OCI-LY3 (cell line): ENCODE results near the gene RPS6KA2.

ENCODE experiments used
- H2AFZ ChIP-seq: fragments of 200-600, 300-600 bp; shearing (Covaris generic); 2 replicates; pipeline ENCODE4 v1.6.0; 2014; ENCODE audit warnings: antibody characterized with exemption, low read depth, low read length
- H3K27ac ChIP-seq: fragments of 200-600, 300-600 bp; sonication (generic); 2 replicates; pipeline ENCODE4 v1.5.1; 2014; ENCODE audit warnings: mild to moderate bottlenecking, low read length, moderate library complexity, mixed read lengths
- H3K27me3 ChIP-seq: fragments of 200-600, 300-600 bp; sonication (generic); 2 replicates; pipeline ENCODE4 v1.6.1; 2014; ENCODE audit warnings: low read depth, low read length, mixed read lengths
- H3K36me3 ChIP-seq: fragments of 200-600, 300-600 bp; sonication (generic); replicated peaks from 2 replicates; pipeline ENCODE3; 2014; ENCODE audit warnings: low read depth, low read length, mixed read lengths
- H3K4me1 ChIP-seq: fragments of 300-600, 200-600 bp; sonication (generic); 2 replicates; pipeline ENCODE4 v1.6.1; 2014; ENCODE audit warnings: low read length, mixed read lengths
- H3K4me2 ChIP-seq: fragments of 200-600, 300-600 bp; sonication (generic); 2 replicates; pipeline ENCODE4 v1.6.1; 2014; ENCODE audit warnings: low read length, mixed read lengths
- H3K4me3 ChIP-seq: fragments of 300-600, 200-600 bp; sonication (generic); 2 replicates; pipeline ENCODE4 v1.5.1; 2014; ENCODE audit warnings: antibody characterized with exemption, mild to moderate bottlenecking, low read length, moderate library complexity
- H3K79me2 ChIP-seq: fragments of 300-600, 200-600 bp; shearing (Covaris generic); 2 replicates; pipeline ENCODE4 v1.6.1; 2014; ENCODE audit warnings: mild to moderate bottlenecking, low read length, mixed read lengths
- H3K9ac ChIP-seq: fragments of 300-600, 200-600 bp; shearing (Covaris generic); 2 replicates; pipeline ENCODE4 v1.6.0; 2014; ENCODE audit warnings: mild to moderate bottlenecking, low read length, moderate library complexity
- H3K9me3 ChIP-seq: fragments of 200-600, 300-600 bp; shearing (Covaris generic); 2 replicates; pipeline ENCODE4 v1.6.1; 2014; ENCODE audit warnings: low read length, mixed read lengths; ENCODE audit not compliant: insufficient read depth
- H4K20me1 ChIP-seq: fragments of 200-600, 300-600 bp; sonication (generic); 2 replicates; pipeline ENCODE4 v1.6.1; 2016; ENCODE audit warnings: low read length, mixed read lengths; ENCODE audit not compliant: insufficient read depth
- EZH2phosphoT487 ChIP-seq: fragments of 200-600 bp; shearing (Covaris generic); IDR thresholded peaks from 2 replicates; pipeline ENCODE4 v1.6.1; 2018; ENCODE audit warnings: antibody characterized with exemption, mixed run types, low read depth
- TF ChIP-seq, protein P1 (sequence below): fragments of 200-600, 300-600 bp; sonication (generic); IDR thresholded peaks from 2 replicates; pipeline ENCODE4 v1.5.1; 2014; ENCODE audit warnings: antibody characterized with exemption, low read length, low read depth

Gene RPS6KA2

GRCh38 chr6:166672624-166673206 lies 45.7 kb upstream of the RPS6KA2 start:
- no peaks in the 10 kb centered on the region for H3K79me2 ChIP-seq

DNA sequence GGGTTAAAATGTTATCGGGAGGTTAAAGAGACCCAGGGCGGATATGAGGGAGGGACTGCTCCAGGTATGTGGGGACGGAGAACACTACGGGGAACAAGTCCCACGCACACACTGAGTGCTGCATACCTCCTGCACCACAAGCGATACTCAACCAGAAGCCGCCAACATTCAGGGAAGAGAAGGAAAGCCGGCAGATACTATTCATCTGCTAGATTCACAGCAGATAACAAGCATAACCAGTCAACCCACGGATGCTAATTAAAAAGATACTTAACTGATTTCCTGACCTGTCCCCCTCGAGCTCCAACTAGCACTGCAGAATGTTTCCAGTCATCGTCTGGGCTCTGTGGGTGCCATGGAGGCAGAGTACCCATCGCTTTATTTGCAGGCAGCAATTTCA lies 45.1 kb upstream of the RPS6KA2 start:
- Histone ChIP-seq H4K20me1 (no peaks in the 10 kb centered on the region), H3K4me1 (no peaks in the 10 kb centered on the region), H3K27ac (no peak overlapping the region), H3K9me3 (no peaks in the 10 kb centered on the region), H3K9ac (no peak overlapping the region), H3K4me3 (no peak overlapping the region), H3K4me2 (no peak overlapping the region), H3K36me3 (no peaks in the 10 kb centered on the region), H2AFZ (no peak overlapping the region), H3K79me2 (no peaks in the 10 kb centered on the region), H3K27me3 (0 out of 2 replicates have a peak, but pooled peaks cover 14% of the 10 kb centered on the region)
- no peak for TF ChIP-seq EZH2phosphoT487
- TF ChIP-seq, protein P1, sequence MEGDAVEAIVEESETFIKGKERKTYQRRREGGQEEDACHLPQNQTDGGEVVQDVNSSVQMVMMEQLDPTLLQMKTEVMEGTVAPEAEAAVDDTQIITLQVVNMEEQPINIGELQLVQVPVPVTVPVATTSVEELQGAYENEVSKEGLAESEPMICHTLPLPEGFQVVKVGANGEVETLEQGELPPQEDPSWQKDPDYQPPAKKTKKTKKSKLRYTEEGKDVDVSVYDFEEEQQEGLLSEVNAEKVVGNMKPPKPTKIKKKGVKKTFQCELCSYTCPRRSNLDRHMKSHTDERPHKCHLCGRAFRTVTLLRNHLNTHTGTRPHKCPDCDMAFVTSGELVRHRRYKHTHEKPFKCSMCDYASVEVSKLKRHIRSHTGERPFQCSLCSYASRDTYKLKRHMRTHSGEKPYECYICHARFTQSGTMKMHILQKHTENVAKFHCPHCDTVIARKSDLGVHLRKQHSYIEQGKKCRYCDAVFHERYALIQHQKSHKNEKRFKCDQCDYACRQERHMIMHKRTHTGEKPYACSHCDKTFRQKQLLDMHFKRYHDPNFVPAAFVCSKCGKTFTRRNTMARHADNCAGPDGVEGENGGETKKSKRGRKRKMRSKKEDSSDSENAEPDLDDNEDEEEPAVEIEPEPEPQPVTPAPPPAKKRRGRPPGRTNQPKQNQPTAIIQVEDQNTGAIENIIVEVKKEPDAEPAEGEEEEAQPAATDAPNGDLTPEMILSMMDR, result no peak

More at GRCh38 chr6:166672624-166673206, 45.7 kb upstream of the RPS6KA2 start:
- no peaks in the 10 kb centered on the region for H3K36me3 ChIP-seq
- no peak overlapping the region for H3K9ac ChIP-seq
- no peak overlapping the region for H3K4me3 ChIP-seq
- no peak overlapping the region for H3K27ac ChIP-seq
- H3K27me3 ChIP-seq, result 0 out of 2 replicates have a peak, but pooled peaks cover 8% of the 10 kb centered on the region
- TF ChIP-seq, protein P1, result no peak
- no peaks in the 10 kb centered on the region for H4K20me1 ChIP-seq
- H3K4me1 ChIP-seq, result no peaks in the 10 kb centered on the region
- H3K9me3 ChIP-seq, result no peaks in the 10 kb centered on the region
- no peak overlapping the region for H2AFZ ChIP-seq
- H3K4me2 ChIP-seq, result no peak overlapping the region

DNA sequence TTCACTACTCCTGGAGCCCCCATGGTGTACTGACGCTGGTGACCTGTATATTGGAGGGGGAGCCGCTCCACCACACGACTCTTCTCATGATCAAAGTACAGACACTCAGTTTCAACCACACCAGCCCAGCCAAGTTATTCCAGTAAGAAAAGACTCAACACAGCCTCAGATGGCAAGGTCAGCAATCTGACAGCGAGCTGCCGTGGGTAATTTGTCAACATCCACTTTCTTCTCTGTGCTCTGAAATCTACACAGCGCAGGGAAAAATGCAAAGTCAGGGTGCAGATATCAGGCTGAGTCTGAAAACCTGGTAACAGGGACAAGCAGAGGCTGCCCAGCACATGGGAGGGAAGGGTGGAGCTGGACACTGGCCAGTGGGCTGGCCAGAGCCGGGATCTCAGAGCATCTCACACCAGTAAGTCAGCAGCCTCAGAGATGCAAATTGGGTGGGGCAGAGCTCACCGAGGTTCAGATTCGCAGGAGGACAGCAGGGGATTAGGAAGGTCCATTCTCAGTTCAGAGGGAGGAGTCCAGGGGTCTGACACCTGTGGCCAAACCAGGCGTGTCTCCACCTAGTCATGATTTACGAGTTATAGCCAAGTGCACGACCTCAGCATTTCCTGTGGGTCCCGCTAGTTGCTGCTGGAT lies 44.5 kb upstream of the RPS6KA2 start:
- H3K79me2 ChIP-seq, result no peaks in the 10 kb centered on the region
- H3K4me3 ChIP-seq, result no peak overlapping the region
- no peak overlapping the region for H2AFZ ChIP-seq
- no peaks in the 10 kb centered on the region for H4K20me1 ChIP-seq
- peaks cover 19% of the 10 kb centered on the region; the same call in 1 of the 2 replicates for H3K27me3 ChIP-seq
- H3K27ac ChIP-seq, result no peak overlapping the region
- H3K4me1 ChIP-seq, result no peaks in the 10 kb centered on the region
- TF ChIP-seq, protein P1, result no peak
- no peak for TF ChIP-seq EZH2phosphoT487
- H3K36me3 ChIP-seq, result no peaks in the 10 kb centered on the region
- no peak overlapping the region for H3K4me2 ChIP-seq
- H3K9me3 ChIP-seq, result no peaks in the 10 kb centered on the region
- H3K9ac ChIP-seq, result no peak overlapping the region

GRCh38 chr6:166670894-166671293 lies 43.8 kb upstream of the RPS6KA2 start:
- no peak overlapping the region for H3K9ac ChIP-seq
- H4K20me1 ChIP-seq, result no peaks in the 10 kb centered on the region
- H3K36me3 ChIP-seq, result no peaks in the 10 kb centered on the region
- no peak overlapping the region for H3K4me3 ChIP-seq
- H2AFZ ChIP-seq, result no peak overlapping the region
- peaks cover 19% of the 10 kb centered on the region; the same call in 1 of the 2 replicates for H3K27me3 ChIP-seq
- H3K79me2 ChIP-seq, result no peaks in the 10 kb centered on the region
- no peaks in the 10 kb centered on the region for H3K4me1 ChIP-seq
- no peak overlapping the region for H3K27ac ChIP-seq
- no peak overlapping the region for H3K4me2 ChIP-seq
- no peaks in the 10 kb centered on the region for H3K9me3 ChIP-seq
- TF ChIP-seq, protein P1, result no peak
- no peak for TF ChIP-seq EZH2phosphoT487
